GM19240 (cell line): Measurements from ENCODE around the gene ANG.

Experiments
- DNase-seq: peaks from one replicate; pipeline ENCODE4 v3.0.0; 2011; ENCODE audit warnings: low spot score; ENCODE audit not compliant: insufficient read length

ANG gene

DNA sequence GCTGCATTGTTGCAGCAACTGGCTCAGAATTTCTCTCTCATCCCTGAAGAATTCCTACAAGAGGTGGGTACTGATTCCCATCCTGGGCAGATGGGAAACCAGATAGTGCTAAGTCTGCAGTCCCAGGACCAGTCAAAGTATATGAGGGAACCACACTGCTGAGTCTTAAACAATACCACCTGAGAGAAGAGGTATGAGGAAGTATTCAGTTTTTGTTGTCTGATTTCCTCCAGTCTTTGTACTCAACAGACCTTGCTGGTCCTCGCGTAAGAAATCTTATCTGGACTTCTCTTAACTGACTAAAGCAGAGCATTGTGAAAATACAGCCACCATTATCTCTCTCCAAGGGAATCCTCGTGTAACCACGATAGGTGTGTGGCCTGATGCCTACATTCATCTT is 53.6 kb downstream of the ANG start:
- no peak for DNase-seq

DNA sequence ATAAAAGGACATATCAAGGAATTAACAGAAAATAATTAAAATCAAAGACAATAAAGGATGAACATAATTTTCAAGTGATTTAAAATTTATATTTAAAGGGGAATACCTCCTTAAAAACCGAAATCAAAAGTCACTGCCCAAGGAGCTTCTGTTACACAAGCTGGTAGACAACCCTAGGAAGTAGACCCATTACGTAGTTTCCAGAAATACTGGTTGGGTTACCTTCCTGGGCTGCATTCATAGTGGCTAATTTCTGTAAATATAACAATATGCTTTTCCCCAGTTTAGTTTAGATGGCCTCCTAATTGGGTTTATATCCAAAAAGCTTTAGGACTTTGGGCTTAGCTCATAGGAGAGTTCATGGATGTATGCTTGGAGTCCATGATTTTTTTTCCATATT is 55.0 kb downstream of the ANG start:
- DNase-seq = no peak
